ENCODE measurements around the gene HS3ST4. TPM values are rescaled to one million over a fixed set of nuclear protein-coding genes. Genes with fewer than 3 reads are reported as not detected.

HS3ST4 gene
- total RNA-seq, 4 donors from 2014 or later: 0.20 TPM; not detected in 3

DNA sequence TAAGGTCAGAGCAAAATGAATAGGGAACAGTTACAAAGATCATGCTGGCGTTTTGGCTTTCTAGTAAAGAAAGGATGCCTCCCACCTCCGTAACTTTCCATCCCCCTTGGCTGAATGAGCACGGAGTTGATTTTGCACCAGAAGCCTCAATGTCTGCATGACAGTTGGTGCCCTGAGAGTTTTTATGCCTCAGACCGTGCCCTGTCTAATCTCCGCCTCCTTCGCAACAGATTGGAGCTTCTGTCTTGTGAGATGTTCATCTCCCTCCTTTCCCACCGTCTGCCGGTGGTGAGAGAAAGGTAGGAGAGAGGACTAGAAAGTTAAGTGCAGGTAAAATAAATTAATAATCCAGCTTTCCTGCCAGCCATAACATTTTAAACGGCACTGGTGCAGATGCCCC is 1.9 kb downstream of the HS3ST4 start:
- WGBS, 2 donors: 5 to 14% methylated on average over 9 of the region's 9 CpGs
- H3K4me3 ChIP-seq: no peak overlapping the region
- H3K9me3 ChIP-seq: no peaks in the 10 kb centered on the region
- no peaks in the 10 kb centered on the region for H3K36me3 ChIP-seq
- H3K27ac ChIP-seq: no peak overlapping the region
- DNase-seq (ENCODE audit: low spot score in 2 of 2): no peak
- TF ChIP-seq POLR2A (IDR thresholded peaks at IDR 0.05) (no peak), EP300 (IDR thresholded peaks at IDR 0.05) (no peak)
- TF ChIP-seq, protein P1, sequence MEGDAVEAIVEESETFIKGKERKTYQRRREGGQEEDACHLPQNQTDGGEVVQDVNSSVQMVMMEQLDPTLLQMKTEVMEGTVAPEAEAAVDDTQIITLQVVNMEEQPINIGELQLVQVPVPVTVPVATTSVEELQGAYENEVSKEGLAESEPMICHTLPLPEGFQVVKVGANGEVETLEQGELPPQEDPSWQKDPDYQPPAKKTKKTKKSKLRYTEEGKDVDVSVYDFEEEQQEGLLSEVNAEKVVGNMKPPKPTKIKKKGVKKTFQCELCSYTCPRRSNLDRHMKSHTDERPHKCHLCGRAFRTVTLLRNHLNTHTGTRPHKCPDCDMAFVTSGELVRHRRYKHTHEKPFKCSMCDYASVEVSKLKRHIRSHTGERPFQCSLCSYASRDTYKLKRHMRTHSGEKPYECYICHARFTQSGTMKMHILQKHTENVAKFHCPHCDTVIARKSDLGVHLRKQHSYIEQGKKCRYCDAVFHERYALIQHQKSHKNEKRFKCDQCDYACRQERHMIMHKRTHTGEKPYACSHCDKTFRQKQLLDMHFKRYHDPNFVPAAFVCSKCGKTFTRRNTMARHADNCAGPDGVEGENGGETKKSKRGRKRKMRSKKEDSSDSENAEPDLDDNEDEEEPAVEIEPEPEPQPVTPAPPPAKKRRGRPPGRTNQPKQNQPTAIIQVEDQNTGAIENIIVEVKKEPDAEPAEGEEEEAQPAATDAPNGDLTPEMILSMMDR (IDR thresholded peaks at IDR 0.05): no peak
- peaks cover 0 to 20% (median 0%) of the 10 kb centered on the region in 4 donors for H3K4me1 ChIP-seq
- peaks cover 0 to 49% of the 10 kb centered on the region in 2 donors for H3K27me3 ChIP-seq

DNA sequence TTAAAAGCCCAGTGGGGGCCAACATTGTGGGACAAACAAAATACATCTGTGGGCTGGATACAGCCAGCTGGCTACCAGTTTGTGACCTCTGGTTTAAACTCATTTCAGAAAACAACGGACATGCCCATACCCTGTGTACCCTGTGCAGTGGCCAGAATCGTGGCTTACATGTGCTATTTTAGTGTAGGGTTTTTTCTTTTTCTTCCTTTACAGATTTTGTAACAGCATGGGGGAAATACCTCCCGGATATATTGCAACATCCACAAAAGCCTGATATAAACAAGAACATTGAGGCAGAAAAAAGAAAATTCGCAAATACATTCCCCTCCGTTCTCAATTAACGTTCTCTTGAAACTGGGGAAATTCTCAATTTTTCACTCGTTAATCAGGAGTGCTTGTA is 7.3 kb downstream of the HS3ST4 start:
- Histone ChIP-seq H3K27ac (no peak overlapping the region), H3K36me3 (no peaks in the 10 kb centered on the region), H3K4me3 (no peak overlapping the region), H3K27me3 (peaks cover 0 to 17% of the 10 kb centered on the region in 2 donors), H3K4me1 (no peaks in the 10 kb centered on the region), H3K9me3 (no peaks in the 10 kb centered on the region)
- TF ChIP-seq POLR2A (IDR thresholded peaks at IDR 0.05) (no peak), EP300 (IDR thresholded peaks at IDR 0.05) (no peak)
- TF ChIP-seq, protein P1 (IDR thresholded peaks at IDR 0.05): no peak
- WGBS, 2 donors: 68 to 70% methylated on average over 7 of the region's 7 CpGs
- DNase-seq (ENCODE audit: low spot score in 2 of 2): no peak

DNA sequence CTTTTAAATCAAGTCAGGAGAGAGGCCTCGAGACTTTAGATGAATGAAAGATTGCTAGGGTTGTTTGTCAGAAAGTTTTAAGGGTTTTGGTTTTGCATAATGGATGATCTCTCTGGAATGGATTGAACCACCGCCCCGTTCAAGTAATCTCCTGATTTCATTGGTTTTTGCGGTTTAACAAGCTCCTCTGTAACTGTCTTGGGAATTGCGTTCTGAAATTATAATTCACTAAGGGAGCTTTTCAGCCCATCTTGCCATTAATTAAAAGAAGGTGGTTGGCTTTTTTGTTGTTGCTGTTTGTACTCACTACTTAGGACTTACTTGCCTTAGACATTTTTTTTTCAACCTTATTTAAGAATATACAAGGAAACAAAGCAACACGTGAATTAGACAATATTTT is 8.8 kb downstream of the HS3ST4 start:
- no peak for TF ChIP-seq EP300 (IDR thresholded peaks at IDR 0.05)
- TF ChIP-seq, protein P1 (IDR thresholded peaks at IDR 0.05): no peak
- TF ChIP-seq POLR2A (IDR thresholded peaks at IDR 0.05): no peak
- Histone ChIP-seq H3K9me3 (no peaks in the 10 kb centered on the region), H3K4me1 (no peaks in the 10 kb centered on the region), H3K36me3 (no peaks in the 10 kb centered on the region), H3K27me3 (peaks cover 0 to 7% of the 10 kb centered on the region in 2 donors), H3K4me3 (no peak overlapping the region), H3K27ac (no peak overlapping the region)
- 61 to 70% methylated on average over 6 of the region's 6 CpGs for whole genome bisulfite sequencing, 2 donors
- DNase-seq (ENCODE audit: low spot score in 2 of 2): no peak

DNA sequence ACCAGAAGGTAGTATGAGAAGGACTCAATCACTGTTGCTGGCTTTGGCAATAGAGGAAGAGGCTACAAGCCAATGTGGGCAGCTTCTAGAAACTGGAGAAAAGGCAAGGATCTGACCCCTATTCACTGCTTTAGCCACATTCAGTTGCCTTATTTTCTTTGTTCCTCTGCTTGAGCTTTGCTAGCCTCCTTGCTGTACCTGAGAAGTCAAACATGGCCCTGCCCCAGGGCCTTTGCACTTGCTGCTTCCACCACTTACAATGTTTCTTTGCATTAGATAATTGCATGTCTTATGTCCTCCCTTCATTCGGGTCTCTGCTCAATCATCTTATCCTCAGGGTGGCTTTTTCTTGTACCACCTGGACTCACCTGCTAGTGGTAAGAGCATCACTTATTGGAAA is 15.8 kb downstream of the HS3ST4 start:
- TF ChIP-seq, protein P1 (IDR thresholded peaks at IDR 0.05): no peak
- TF ChIP-seq EP300 (IDR thresholded peaks at IDR 0.05) (no peak), POLR2A (IDR thresholded peaks at IDR 0.05) (no peak)

DNA sequence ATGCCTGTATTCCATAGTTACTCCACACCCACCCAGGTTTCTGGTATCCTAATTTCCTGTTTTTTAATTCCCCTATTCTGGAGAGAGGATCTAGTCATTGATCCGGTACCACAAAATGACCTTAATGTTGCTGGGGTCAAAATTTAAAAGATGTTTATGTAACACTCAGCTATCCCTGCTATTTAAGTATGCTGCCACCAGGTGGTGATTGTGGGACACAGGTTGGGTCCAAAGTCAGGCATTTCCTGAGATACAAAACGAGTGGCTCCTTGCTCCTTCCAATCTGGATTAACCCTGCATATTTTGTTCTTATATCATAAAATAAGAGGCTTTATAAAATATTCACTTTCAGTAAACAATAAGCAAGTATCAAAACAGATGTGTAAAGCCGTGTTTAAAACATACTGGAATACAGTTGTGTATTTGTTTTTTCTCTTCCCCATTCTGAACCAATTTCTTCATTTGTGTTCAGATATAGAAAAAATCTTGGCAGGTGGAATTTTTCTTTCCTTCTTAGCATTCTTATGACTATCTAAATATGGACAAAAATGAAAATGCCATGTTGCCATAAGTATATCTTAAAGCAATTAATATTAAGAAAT is 16.3 kb downstream of the HS3ST4 start:
- Histone ChIP-seq H3K4me1 (no peaks in the 10 kb centered on the region), H3K9me3 (peaks cover 0 to 5% (median 0%) of the 10 kb centered on the region in 4 donors), H3K27me3 (no peaks in the 10 kb centered on the region), H3K27ac (no peak overlapping the region), H3K4me3 (no peak overlapping the region), H3K36me3 (no peaks in the 10 kb centered on the region)
- no peak for TF ChIP-seq EP300 (IDR thresholded peaks at IDR 0.05)
- TF ChIP-seq POLR2A (IDR thresholded peaks at IDR 0.05): no peak
- DNase-seq (ENCODE audit: low spot score in 2 of 2): no peak
- 40 to 44% methylated on average over 3 of the region's 3 CpGs for WGBS, 2 donors

More for the DNA sequence above, 15.8 kb downstream of the HS3ST4 start:
- Histone ChIP-seq H3K4me1 (no peaks in the 10 kb centered on the region), H3K27me3 (no peaks in the 10 kb centered on the region), H3K27ac (no peak overlapping the region), H3K36me3 (no peaks in the 10 kb centered on the region), H3K9me3 (peaks cover 0 to 5% (median 0%) of the 10 kb centered on the region in 4 donors), H3K4me3 (no peak overlapping the region)
- WGBS, 2 donors: 80 to 100% methylated on average over 1 of the region's 1 CpG
- DNase-seq (ENCODE audit: low spot score in 2 of 2): no peak

Measured in tibial nerve (tissue), 4 donors.